NT2/D1 (cell line): ENCODE data around the gene RGS3.
A peak's percentile ranks its signal among the peaks of the same experiment; 100 is the strongest.

ENCODE experiments used
- DNase-seq: peaks from one replicate; pipeline ENCODE4 v3.0.0-alpha.2; 2011; ENCODE audit warnings: low read depth, low spot score
- H3K27me3 ChIP-seq: 2 replicates; pipeline ENCODE4 v1.6.0; 2011; ENCODE audit warnings: mild to moderate bottlenecking; ENCODE audit not compliant: insufficient read length, insufficient read depth
- H3K36me3 ChIP-seq: 2 replicates; pipeline ENCODE4 v1.6.1; 2011; ENCODE audit warnings: mild to moderate bottlenecking, low read length, mixed read lengths; ENCODE audit not compliant: insufficient read depth, insufficient read length
- H3K4me1 ChIP-seq: 2 replicates; pipeline ENCODE4 v1.5.1; 2011; ENCODE audit not compliant: insufficient read depth, insufficient read length
- H3K4me3 ChIP-seq: 2 replicates; pipeline ENCODE4 v1.5.1; 2011; ENCODE audit warnings: low read depth; ENCODE audit not compliant: insufficient read length
- H3K9ac ChIP-seq: 2 replicates; pipeline ENCODE4 v1.6.0; 2011; ENCODE audit warnings: low read depth; ENCODE audit not compliant: insufficient read length
- H3K9me3 ChIP-seq: 2 replicates; pipeline ENCODE4 v1.5.1; 2011; ENCODE audit warnings: mild to moderate bottlenecking, low read length; ENCODE audit not compliant: insufficient read depth
- SUZ12 ChIP-seq: IDR thresholded peaks from 2 replicates; pipeline ENCODE4 v1.6.1; 2011; ENCODE audit not compliant: insufficient read length, insufficient read depth; ENCODE audit errors: extremely low read depth
- YY1 ChIP-seq: IDR thresholded peaks from 2 replicates; pipeline ENCODE4 v1.6.1; 2011; ENCODE audit not compliant: insufficient read length, insufficient read depth
- ZNF274 ChIP-seq: IDR thresholded peaks from 2 replicates; pipeline ENCODE4 v1.6.1; 2011; ENCODE audit warnings: mild to moderate bottlenecking, low read depth, low read length

RGS3 gene

GRCh38 chr9:113567361-113568080 is 104.0 kb downstream of the RGS3 start:
- DNase-seq, result no peak
- no peak for TF ChIP-seq YY1

GRCh38 chr9:113568081-113568435 is 104.5 kb downstream of the RGS3 start:
- no peaks in the 10 kb centered on the region for H3K27me3 ChIP-seq
- TF ChIP-seq SUZ12 (no peak), ZNF274 (no peak), YY1 (no peak)
- H3K36me3 ChIP-seq, result no peaks in the 10 kb centered on the region
- H3K4me1 ChIP-seq, result peaks cover 13% of the 10 kb centered on the region
- peaks cover 7% of the 10 kb centered on the region; the same call in 1 of the 2 replicates for H3K9me3 ChIP-seq
- peak overlapping the region; percentile 21 for H3K9ac ChIP-seq
- H3K4me3 ChIP-seq, result no peak overlapping the region
- no peak for DNase-seq

More at GRCh38 chr9:113567361-113568080, 104.0 kb downstream of the RGS3 start:
- Histone ChIP-seq H3K27me3 (no peaks in the 10 kb centered on the region), H3K4me3 (no peak overlapping the region), H3K36me3 (no peaks in the 10 kb centered on the region), H3K9me3 (peaks cover 7% of the 10 kb centered on the region; the same call in 1 of the 2 replicates), H3K4me1 (peaks cover 13% of the 10 kb centered on the region), H3K9ac (no peak overlapping the region)

- TF ChIP-seq ZNF274 (no peak), SUZ12 (no peak), YY1 (no peak)
- Histone ChIP-seq H3K27me3 (no peaks in the 10 kb centered on the region), H3K4me3 (no peak overlapping the region), H3K9ac (no peak overlapping the region), H3K4me1 (peaks cover 17% of the 10 kb centered on the region), H3K36me3 (no peaks in the 10 kb centered on the region), H3K9me3 (peaks cover 7% of the 10 kb centered on the region; the same call in 1 of the 2 replicates)
- DNase-seq, result no peak
These were observed 105.2 kb downstream of the RGS3 start for GRCh38 chr9:113568571-113569321.

GRCh38 chr9:113569472-113570060 is 106.0 kb downstream of the RGS3 start:
- Histone ChIP-seq H3K9me3 (peaks cover 7% of the 10 kb centered on the region; the same call in 1 of the 2 replicates), H3K9ac (no peak overlapping the region), H3K27me3 (no peaks in the 10 kb centered on the region), H3K36me3 (no peaks in the 10 kb centered on the region), H3K4me1 (peaks cover 11% of the 10 kb centered on the region), H3K4me3 (no peak overlapping the region)
- TF ChIP-seq YY1, result no peak
- TF ChIP-seq ZNF274, result no peak
- no peak for TF ChIP-seq SUZ12
- DNase-seq, result no peak

GRCh38 chr9:113570106-113570505 is 106.6 kb downstream of the RGS3 start:
- Histone ChIP-seq H3K4me1 (peaks cover 7% of the 10 kb centered on the region), H3K9ac (no peak overlapping the region), H3K9me3 (peaks cover 7% of the 10 kb centered on the region; the same call in 1 of the 2 replicates), H3K4me3 (no peak overlapping the region), H3K36me3 (no peaks in the 10 kb centered on the region), H3K27me3 (no peaks in the 10 kb centered on the region)
- no peak for DNase-seq
- no peak for TF ChIP-seq YY1
- TF ChIP-seq SUZ12, result no peak
- no peak for TF ChIP-seq ZNF274

GRCh38 chr9:113570749-113571711 is 107.5 kb downstream of the RGS3 start:
- Histone ChIP-seq H3K36me3 (no peaks in the 10 kb centered on the region), H3K4me3 (no peak overlapping the region), H3K4me1 (peaks cover 12% of the 10 kb centered on the region), H3K27me3 (no peaks in the 10 kb centered on the region), H3K9ac (no peak overlapping the region), H3K9me3 (peaks cover 7% of the 10 kb centered on the region; the same call in 1 of the 2 replicates)
- DNase-seq, result no peak
- TF ChIP-seq SUZ12 (no peak), YY1 (no peak), ZNF274 (no peak)
